ENCODE data around the gene GRIA1.

Gene GRIA1

GRCh38 chr5:153640293-153640692 lies 149.8 kb downstream of the GRIA1 start:
- Histone ChIP-seq H3K27me3 (ENCODE audit: control insufficient read depth in 1 of 2, insufficient read depth in 2 of 2, low read length in 2 of 2) (no peaks in the 10 kb centered on the region), H3K36me3 (ENCODE audit: control insufficient read depth in 1 of 2, insufficient read depth in 2 of 2, low read length in 2 of 2) (no peaks in the 10 kb centered on the region), H3K27ac (ENCODE audit: low read depth, low read length) (no peak overlapping the region), H3K4me1 (ENCODE audit: control insufficient read depth in 1 of 2, insufficient read depth in 2 of 2, low read length in 2 of 2) (no peaks in the 10 kb centered on the region), H3K9ac (ENCODE audit: low read depth in 1 of 2, low read length in 2 of 2) (no peak overlapping the region), H3K4me3 (ENCODE audit: low read depth in 1 of 2, low read length in 2 of 2) (no peak overlapping the region), H3K9me3 (ENCODE audit: control insufficient read depth in 1 of 2, low read length in 2 of 2) (no peaks in the 10 kb centered on the region)

DNA sequence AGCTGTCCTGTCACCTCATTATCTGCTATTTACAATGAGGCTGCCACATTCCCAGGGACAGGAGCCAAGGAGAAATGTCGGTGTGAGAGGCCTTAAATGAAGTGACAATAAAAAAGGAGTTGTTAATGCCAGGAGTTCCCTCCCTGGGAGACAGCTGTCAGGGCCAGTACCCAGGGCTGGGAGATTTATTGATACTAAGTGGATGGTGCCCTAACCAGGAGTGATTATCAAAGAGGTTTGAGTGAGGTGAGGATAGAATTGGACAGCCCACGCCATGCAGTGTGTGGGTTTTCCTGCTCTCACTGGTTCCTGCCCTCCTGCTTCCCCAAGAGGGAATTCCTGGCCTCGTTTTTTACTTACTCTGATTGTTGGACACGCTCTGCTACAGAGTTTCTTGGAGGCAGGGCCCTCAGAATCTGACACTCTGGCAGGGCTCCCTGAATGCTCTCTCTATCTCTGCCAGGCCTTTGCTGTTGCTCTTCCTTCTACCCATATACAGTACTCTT lies 150.8 kb downstream of the GRIA1 start:
- Histone ChIP-seq H3K9me3 (ENCODE audit: control insufficient read depth in 1 of 2, low read length in 2 of 2) (no peaks in the 10 kb centered on the region), H3K36me3 (ENCODE audit: control insufficient read depth in 1 of 2, insufficient read depth in 2 of 2, low read length in 2 of 2) (no peaks in the 10 kb centered on the region), H3K27me3 (ENCODE audit: control insufficient read depth in 1 of 2, insufficient read depth in 2 of 2, low read length in 2 of 2) (no peaks in the 10 kb centered on the region), H3K4me1 (ENCODE audit: control insufficient read depth in 1 of 2, insufficient read depth in 2 of 2, low read length in 2 of 2) (no peaks in the 10 kb centered on the region), H3K9ac (ENCODE audit: low read depth in 1 of 2, low read length in 2 of 2) (no peak overlapping the region), H3K4me3 (ENCODE audit: low read depth in 1 of 2, low read length in 2 of 2) (no peak overlapping the region), H3K27ac (ENCODE audit: low read depth, low read length) (no peak overlapping the region)

DNA sequence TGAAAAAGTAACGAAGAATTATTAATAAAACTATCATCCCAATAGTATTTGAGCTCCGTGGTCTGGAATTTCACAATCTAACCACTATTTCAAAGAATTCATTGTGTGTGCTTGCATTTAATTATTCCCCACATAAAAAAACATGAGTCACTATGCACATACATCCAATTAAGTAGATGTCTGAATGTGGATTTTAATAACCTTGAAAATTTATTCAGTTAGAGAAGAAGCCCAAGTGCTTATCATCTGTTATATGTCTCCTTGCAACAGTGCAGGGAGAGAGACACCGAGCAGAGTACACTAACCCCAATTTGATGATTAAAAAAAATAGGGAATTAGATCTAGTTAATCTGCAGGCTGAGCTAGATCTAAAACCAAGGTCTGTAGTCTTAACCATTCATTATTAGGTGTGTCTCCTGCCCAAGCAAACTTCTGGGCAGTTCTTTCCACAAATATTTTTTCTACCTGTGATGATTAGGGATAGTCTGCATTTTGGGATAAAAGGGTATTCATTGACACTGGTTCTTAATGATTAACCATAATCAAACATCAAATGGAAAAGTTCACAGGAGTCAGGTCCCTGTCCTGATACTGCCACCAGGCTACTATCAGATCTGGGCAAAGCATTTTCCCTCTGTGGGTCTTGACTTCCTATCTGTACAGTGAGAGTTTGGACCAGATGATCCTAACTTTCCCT lies 164.2 kb downstream of the GRIA1 start:
- no peaks in the 10 kb centered on the region for H3K36me3 ChIP-seq (ENCODE audit: control insufficient read depth in 1 of 2, insufficient read depth in 2 of 2, low read length in 2 of 2)
- H3K27me3 ChIP-seq (ENCODE audit: control insufficient read depth in 1 of 2, insufficient read depth in 2 of 2, low read length in 2 of 2), result no peaks in the 10 kb centered on the region
- H3K9me3 ChIP-seq (ENCODE audit: control insufficient read depth in 1 of 2, low read length in 2 of 2), result no peaks in the 10 kb centered on the region
- no peak overlapping the region for H3K27ac ChIP-seq (ENCODE audit: low read depth, low read length)
- H3K9ac ChIP-seq (ENCODE audit: low read depth in 1 of 2, low read length in 2 of 2), result no peak overlapping the region
- H3K4me1 ChIP-seq (ENCODE audit: control insufficient read depth in 1 of 2, insufficient read depth in 2 of 2, low read length in 2 of 2), result no peaks in the 10 kb centered on the region
- H3K4me3 ChIP-seq (ENCODE audit: low read depth in 1 of 2, low read length in 2 of 2), result no peak overlapping the region

DNA sequence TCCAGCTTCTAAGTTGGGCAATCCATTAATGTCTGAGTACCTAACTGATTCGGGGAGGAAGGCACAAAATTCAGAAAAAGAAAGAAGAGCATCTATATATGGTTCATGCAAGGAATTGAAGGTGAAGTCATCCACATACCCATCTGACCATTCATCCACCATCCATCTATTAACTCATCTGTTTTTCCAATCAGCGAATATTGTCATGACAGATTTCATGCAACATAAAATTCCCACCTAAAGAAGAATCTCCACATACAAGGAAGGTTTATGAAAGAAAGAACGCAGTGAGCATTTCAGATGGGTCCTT lies 164.7 kb downstream of the GRIA1 start:
- H3K9ac ChIP-seq (ENCODE audit: low read depth in 1 of 2, low read length in 2 of 2), result no peak overlapping the region
- no peaks in the 10 kb centered on the region for H3K4me1 ChIP-seq (ENCODE audit: control insufficient read depth in 1 of 2, insufficient read depth in 2 of 2, low read length in 2 of 2)
- H3K36me3 ChIP-seq (ENCODE audit: control insufficient read depth in 1 of 2, insufficient read depth in 2 of 2, low read length in 2 of 2), result no peaks in the 10 kb centered on the region
- H3K27ac ChIP-seq (ENCODE audit: low read depth, low read length), result no peak overlapping the region
- no peaks in the 10 kb centered on the region for H3K9me3 ChIP-seq (ENCODE audit: control insufficient read depth in 1 of 2, low read length in 2 of 2)
- no peaks in the 10 kb centered on the region for H3K27me3 ChIP-seq (ENCODE audit: control insufficient read depth in 1 of 2, insufficient read depth in 2 of 2, low read length in 2 of 2)
- H3K4me3 ChIP-seq (ENCODE audit: low read depth in 1 of 2, low read length in 2 of 2), result no peak overlapping the region

GRCh38 chr5:153658149-153658548 lies 167.7 kb downstream of the GRIA1 start:
- H3K27ac ChIP-seq (ENCODE audit: low read depth, low read length), result no peak overlapping the region
- no peak overlapping the region for H3K9ac ChIP-seq (ENCODE audit: low read depth in 1 of 2, low read length in 2 of 2)
- H3K27me3 ChIP-seq (ENCODE audit: control insufficient read depth in 1 of 2, insufficient read depth in 2 of 2, low read length in 2 of 2), result no peaks in the 10 kb centered on the region
- no peaks in the 10 kb centered on the region for H3K36me3 ChIP-seq (ENCODE audit: control insufficient read depth in 1 of 2, insufficient read depth in 2 of 2, low read length in 2 of 2)
- H3K9me3 ChIP-seq (ENCODE audit: control insufficient read depth in 1 of 2, low read length in 2 of 2), result no peaks in the 10 kb centered on the region
- H3K4me1 ChIP-seq (ENCODE audit: control insufficient read depth in 1 of 2, insufficient read depth in 2 of 2, low read length in 2 of 2), result no peaks in the 10 kb centered on the region
- H3K4me3 ChIP-seq (ENCODE audit: low read depth in 1 of 2, low read length in 2 of 2), result no peak overlapping the region

- no peaks in the 10 kb centered on the region for H3K4me1 ChIP-seq (ENCODE audit: control insufficient read depth in 1 of 2, insufficient read depth in 2 of 2, low read length in 2 of 2)
- H3K27me3 ChIP-seq (ENCODE audit: control insufficient read depth in 1 of 2, insufficient read depth in 2 of 2, low read length in 2 of 2), result no peaks in the 10 kb centered on the region
- no peak overlapping the region for H3K4me3 ChIP-seq (ENCODE audit: low read depth in 1 of 2, low read length in 2 of 2)
- H3K9me3 ChIP-seq (ENCODE audit: control insufficient read depth in 1 of 2, low read length in 2 of 2), result no peaks in the 10 kb centered on the region
- no peak overlapping the region for H3K27ac ChIP-seq (ENCODE audit: low read depth, low read length)
- no peak overlapping the region for H3K9ac ChIP-seq (ENCODE audit: low read depth in 1 of 2, low read length in 2 of 2)
- H3K36me3 ChIP-seq (ENCODE audit: control insufficient read depth in 1 of 2, insufficient read depth in 2 of 2, low read length in 2 of 2), result no peaks in the 10 kb centered on the region
Observed at GRCh38 chr5:153658606-153659005, 168.1 kb downstream of the GRIA1 start.

GRCh38 chr5:153659039-153659736 lies 168.7 kb downstream of the GRIA1 start:
- no peaks in the 10 kb centered on the region for H3K27me3 ChIP-seq (ENCODE audit: control insufficient read depth in 1 of 2, insufficient read depth in 2 of 2, low read length in 2 of 2)
- no peak overlapping the region for H3K27ac ChIP-seq (ENCODE audit: low read depth, low read length)
- H3K4me3 ChIP-seq (ENCODE audit: low read depth in 1 of 2, low read length in 2 of 2), result no peak overlapping the region
- H3K36me3 ChIP-seq (ENCODE audit: control insufficient read depth in 1 of 2, insufficient read depth in 2 of 2, low read length in 2 of 2), result no peaks in the 10 kb centered on the region
- H3K9ac ChIP-seq (ENCODE audit: low read depth in 1 of 2, low read length in 2 of 2), result no peak overlapping the region
- no peaks in the 10 kb centered on the region for H3K9me3 ChIP-seq (ENCODE audit: control insufficient read depth in 1 of 2, low read length in 2 of 2)
- H3K4me1 ChIP-seq (ENCODE audit: control insufficient read depth in 1 of 2, insufficient read depth in 2 of 2, low read length in 2 of 2), result no peaks in the 10 kb centered on the region

GRCh38 chr5:153660919-153661318 lies 170.4 kb downstream of the GRIA1 start:
- Histone ChIP-seq H3K9ac (ENCODE audit: low read depth in 1 of 2, low read length in 2 of 2) (no peak overlapping the region), H3K4me3 (ENCODE audit: low read depth in 1 of 2, low read length in 2 of 2) (no peak overlapping the region), H3K27ac (ENCODE audit: low read depth, low read length) (no peak overlapping the region), H3K36me3 (ENCODE audit: control insufficient read depth in 1 of 2, insufficient read depth in 2 of 2, low read length in 2 of 2) (no peaks in the 10 kb centered on the region), H3K9me3 (ENCODE audit: control insufficient read depth in 1 of 2, low read length in 2 of 2) (no peaks in the 10 kb centered on the region), H3K4me1 (ENCODE audit: control insufficient read depth in 1 of 2, insufficient read depth in 2 of 2, low read length in 2 of 2) (no peaks in the 10 kb centered on the region), H3K27me3 (ENCODE audit: control insufficient read depth in 1 of 2, insufficient read depth in 2 of 2, low read length in 2 of 2) (no peaks in the 10 kb centered on the region)

GRCh38 chr5:153661897-153662296 lies 171.4 kb downstream of the GRIA1 start:
- no peaks in the 10 kb centered on the region for H3K4me1 ChIP-seq (ENCODE audit: control insufficient read depth in 1 of 2, insufficient read depth in 2 of 2, low read length in 2 of 2)
- H3K27me3 ChIP-seq (ENCODE audit: control insufficient read depth in 1 of 2, insufficient read depth in 2 of 2, low read length in 2 of 2), result no peaks in the 10 kb centered on the region
- H3K9me3 ChIP-seq (ENCODE audit: control insufficient read depth in 1 of 2, low read length in 2 of 2), result no peaks in the 10 kb centered on the region
- no peak overlapping the region for H3K9ac ChIP-seq (ENCODE audit: low read depth in 1 of 2, low read length in 2 of 2)
- H3K27ac ChIP-seq (ENCODE audit: low read depth, low read length), result no peak overlapping the region
- no peak overlapping the region for H3K4me3 ChIP-seq (ENCODE audit: low read depth in 1 of 2, low read length in 2 of 2)
- H3K36me3 ChIP-seq (ENCODE audit: control insufficient read depth in 1 of 2, insufficient read depth in 2 of 2, low read length in 2 of 2), result no peaks in the 10 kb centered on the region

DNA sequence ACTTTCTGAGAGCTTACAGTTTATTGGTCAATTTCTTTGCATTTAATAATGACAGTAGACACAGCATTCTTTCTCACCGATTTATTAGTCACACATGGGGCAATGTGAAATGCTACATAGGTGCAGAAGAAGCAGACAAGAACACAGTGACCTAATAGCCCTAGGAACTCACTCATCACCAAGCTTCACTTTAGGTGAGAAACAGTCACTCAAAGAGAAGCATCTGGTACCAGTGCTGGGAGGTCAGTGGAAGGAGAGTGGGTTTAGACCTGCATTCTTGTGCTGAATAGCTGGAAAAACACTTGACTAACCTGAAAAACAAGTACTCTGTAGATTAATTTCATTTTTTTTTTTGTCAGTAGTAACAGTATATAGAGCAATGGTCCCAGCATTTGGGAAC lies 179.6 kb downstream of the GRIA1 start:
- Histone ChIP-seq H3K27ac (ENCODE audit: low read depth, low read length) (no peak overlapping the region), H3K27me3 (ENCODE audit: control insufficient read depth in 1 of 2, insufficient read depth in 2 of 2, low read length in 2 of 2) (no peaks in the 10 kb centered on the region), H3K4me3 (ENCODE audit: low read depth in 1 of 2, low read length in 2 of 2) (no peak overlapping the region), H3K9ac (ENCODE audit: low read depth in 1 of 2, low read length in 2 of 2) (no peak overlapping the region), H3K4me1 (ENCODE audit: control insufficient read depth in 1 of 2, insufficient read depth in 2 of 2, low read length in 2 of 2) (no peaks in the 10 kb centered on the region), H3K9me3 (ENCODE audit: control insufficient read depth in 1 of 2, low read length in 2 of 2) (no peaks in the 10 kb centered on the region), H3K36me3 (ENCODE audit: control insufficient read depth in 1 of 2, insufficient read depth in 2 of 2, low read length in 2 of 2) (no peaks in the 10 kb centered on the region)

All from duodenal mucosa (tissue), 2 donors.